ENCODE measurements around the gene P2RY8. TPM values are rescaled to one million over a fixed set of nuclear protein-coding genes. Genes with fewer than 3 reads are reported as not detected.
"Not testable (repeated sequence)": the region's sequence is repeated elsewhere in the genome, so short reads cannot be mapped to it uniquely, and the experiment has no call there.

Gene P2RY8
- total RNA-seq, 2 experiments from 2014 or later = 62.9 to 65.5 TPM

DNA sequence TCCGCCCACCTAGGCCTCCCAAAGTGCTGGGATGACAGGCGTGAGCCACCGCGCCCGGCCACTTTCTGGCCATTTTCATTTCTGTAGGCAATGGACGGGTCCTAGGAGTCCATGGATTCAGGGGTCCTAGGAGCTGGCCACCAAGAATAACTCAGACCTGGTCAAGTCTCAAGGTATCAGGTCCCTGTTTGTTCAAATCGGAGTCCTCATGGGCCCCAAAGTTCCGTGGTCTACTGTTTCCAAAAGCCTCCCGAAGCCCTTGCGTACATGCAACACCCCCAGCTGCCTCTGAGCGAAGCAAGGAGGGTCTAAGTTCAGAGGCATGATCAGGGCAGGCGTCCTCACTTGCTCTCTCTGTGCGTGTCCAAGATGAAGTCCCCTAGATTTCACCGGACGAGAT lies 30.1 kb downstream of the P2RY8 start:
- ATAC-seq (no peak), DNase-seq (no peak)
- H3K9me3 Mint-ChIP-seq (ENCODE audit: insufficient read depth) = no peaks in the 10 kb centered on the region
- H3K4me1 Mint-ChIP-seq (ENCODE audit: low read depth) = peaks cover 39% of the 10 kb centered on the region
- ChIA-PET POLR2A (no interaction called here), CTCF (no interaction called here)
- no peak overlapping the region for H3K4me3 Mint-ChIP-seq
- H3K36me3 Mint-ChIP-seq (ENCODE audit: low read depth) = peaks cover 50% of the 10 kb centered on the region
- H3K27ac Mint-ChIP-seq = no peak overlapping the region
- H3K27me3 Mint-ChIP-seq (ENCODE audit: low read depth) = no peaks in the 10 kb centered on the region

DNA sequence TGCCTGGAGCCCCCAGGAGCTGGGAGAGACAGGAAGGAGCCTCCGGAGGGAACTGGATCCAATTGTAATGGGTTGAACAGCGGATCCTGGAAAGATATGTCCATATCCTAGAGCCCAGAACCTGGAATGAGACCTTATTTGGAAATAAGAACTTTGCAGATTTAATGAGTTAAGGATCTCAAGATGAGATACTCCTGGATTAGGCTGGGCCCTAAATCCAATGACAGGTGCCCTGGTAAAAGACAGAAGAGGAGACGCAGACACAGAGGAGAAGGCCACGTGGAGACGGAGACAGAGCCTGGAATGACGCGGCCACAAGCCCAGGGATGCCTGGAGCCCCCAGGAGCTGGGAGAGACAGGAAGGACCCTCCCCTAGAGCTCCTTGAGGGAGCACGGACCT lies 34.1 kb downstream of the P2RY8 start:
- H3K4me3 Mint-ChIP-seq = no peak overlapping the region
- H3K27ac Mint-ChIP-seq = peak overlapping the region; percentile 40
- H3K4me1 Mint-ChIP-seq (ENCODE audit: low read depth) = peaks cover 38% of the 10 kb centered on the region
- no peak for ATAC-seq
- peak; percentile 9 for DNase-seq
- ChIA-PET POLR2A (no interaction called here), CTCF (no interaction called here)
- no peaks in the 10 kb centered on the region for H3K27me3 Mint-ChIP-seq (ENCODE audit: low read depth)
- H3K9me3 Mint-ChIP-seq (ENCODE audit: insufficient read depth) = no peaks in the 10 kb centered on the region
- H3K36me3 Mint-ChIP-seq (ENCODE audit: low read depth) = peaks cover 45% of the 10 kb centered on the region

DNA sequence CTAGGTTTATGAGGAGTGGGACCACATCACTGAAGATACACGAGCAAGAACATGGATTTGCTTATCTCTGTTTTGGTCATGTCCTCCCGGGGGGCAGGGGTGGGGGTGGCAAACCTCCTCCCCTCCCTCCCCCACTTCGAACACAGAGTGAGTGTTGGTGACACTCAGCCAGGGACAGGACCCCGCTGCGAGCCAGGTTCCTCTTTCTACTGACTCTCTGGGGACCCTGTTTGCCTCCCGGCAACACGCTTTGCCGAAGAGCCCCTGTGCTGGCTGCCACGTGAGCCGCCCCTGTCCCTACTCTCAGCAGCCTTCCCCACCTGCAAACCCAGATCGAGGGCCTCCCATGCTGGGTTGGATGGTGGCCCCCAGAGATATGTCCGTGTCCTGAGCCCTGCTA lies 34.7 kb downstream of the P2RY8 start:
- Mint-ChIP-seq H3K4me1 (ENCODE audit: low read depth) (peaks cover 42% of the 10 kb centered on the region), H3K9me3 (ENCODE audit: insufficient read depth) (no peaks in the 10 kb centered on the region), H3K27ac (peak overlapping the region; percentile 40), H3K36me3 (ENCODE audit: low read depth) (peaks cover 42% of the 10 kb centered on the region), H3K4me3 (no peak overlapping the region), H3K27me3 (ENCODE audit: low read depth) (no peaks in the 10 kb centered on the region)
- DNase-seq = peak; percentile 13
- ChIA-PET POLR2A (no interaction called here), CTCF (no interaction called here)
- no peak for ATAC-seq

DNA sequence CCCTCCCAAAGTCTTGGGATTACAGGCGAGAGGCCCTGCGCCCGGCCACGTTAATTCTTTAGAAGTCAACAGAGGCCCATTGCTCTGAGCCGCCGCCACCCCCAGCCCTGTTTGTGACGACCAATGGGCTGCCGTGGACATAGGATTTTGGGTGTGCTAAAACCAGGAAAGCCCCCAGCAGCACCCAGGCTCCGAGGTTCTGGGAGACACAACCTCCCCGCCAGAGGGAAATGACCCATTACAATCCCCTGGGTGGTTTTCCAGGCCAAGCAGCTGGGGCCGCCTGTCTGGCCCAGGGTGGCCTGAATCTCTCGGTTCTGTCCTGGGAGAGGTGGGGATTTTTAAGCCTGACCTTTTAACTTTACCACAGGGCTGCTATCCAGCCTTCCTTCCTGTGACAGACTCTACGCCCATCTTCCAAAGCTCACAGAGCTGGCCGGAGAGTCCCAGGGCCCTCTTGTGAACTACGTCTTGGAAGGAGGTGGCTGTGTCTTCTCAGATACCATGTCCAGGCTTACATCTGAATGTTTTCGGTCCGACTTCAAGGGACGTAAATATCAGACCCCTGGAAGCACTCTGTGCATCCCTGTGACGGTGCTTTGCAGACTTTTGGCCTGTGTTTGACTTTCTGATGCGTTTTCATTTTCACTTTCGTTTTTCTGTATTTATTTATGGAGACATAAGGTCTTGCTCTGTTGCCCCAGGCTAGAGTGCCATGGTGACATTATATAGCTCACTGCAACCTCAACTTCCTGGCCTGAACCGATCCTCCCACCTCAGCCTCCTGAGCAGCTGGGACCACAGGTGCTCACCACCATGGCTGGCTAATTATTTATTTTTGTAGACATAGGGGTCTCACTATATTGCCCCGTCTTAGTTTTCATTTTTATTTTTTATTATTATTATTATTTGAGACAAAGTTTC lies 36.0 kb downstream of the P2RY8 start:
- no peaks in the 10 kb centered on the region for H3K9me3 Mint-ChIP-seq (ENCODE audit: insufficient read depth)
- ChIA-PET CTCF (no interaction called here), POLR2A (no interaction called here)
- DNase-seq (peak; percentile 63), ATAC-seq (peak; percentile 77)
- peaks cover 35% of the 10 kb centered on the region for H3K36me3 Mint-ChIP-seq (ENCODE audit: low read depth)
- peaks cover 43% of the 10 kb centered on the region for H3K4me1 Mint-ChIP-seq (ENCODE audit: low read depth)
- H3K27me3 Mint-ChIP-seq (ENCODE audit: low read depth) = no peaks in the 10 kb centered on the region
- no peak overlapping the region for H3K4me3 Mint-ChIP-seq
- peak overlapping the region; percentile 72 for H3K27ac Mint-ChIP-seq

DNA sequence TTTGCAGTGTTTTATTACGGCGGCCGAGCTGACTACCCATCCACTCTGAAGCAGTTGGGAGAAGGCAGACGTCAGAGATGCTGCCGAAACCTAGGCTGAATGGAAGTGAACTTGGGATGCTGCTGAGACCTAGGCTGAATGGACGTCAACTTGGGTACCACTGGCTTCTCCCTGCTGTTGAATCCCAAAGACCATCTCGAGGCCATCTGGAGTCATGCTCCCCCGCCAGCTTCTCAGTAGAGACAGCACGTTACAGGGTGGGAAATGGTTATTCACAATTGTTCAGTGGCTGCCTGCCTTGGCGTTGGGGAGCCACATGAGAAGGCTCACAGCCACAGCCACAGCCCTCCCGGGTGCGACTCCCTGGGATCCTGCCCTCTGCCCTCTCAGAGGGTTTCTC lies 40.9 kb downstream of the P2RY8 start:
- H3K27me3 Mint-ChIP-seq (ENCODE audit: low read depth) = no peaks in the 10 kb centered on the region
- peaks cover 21% of the 10 kb centered on the region for H3K36me3 Mint-ChIP-seq (ENCODE audit: low read depth)
- peaks cover 43% of the 10 kb centered on the region for H3K4me1 Mint-ChIP-seq (ENCODE audit: low read depth)
- ChIA-PET POLR2A (no interaction called here), CTCF (no interaction called here)
- ATAC-seq (no peak), DNase-seq (peak; percentile 17)
- no peak overlapping the region for H3K4me3 Mint-ChIP-seq
- peaks cover 5% of the 10 kb centered on the region for H3K9me3 Mint-ChIP-seq (ENCODE audit: insufficient read depth)
- H3K27ac Mint-ChIP-seq = no peak overlapping the region

DNA sequence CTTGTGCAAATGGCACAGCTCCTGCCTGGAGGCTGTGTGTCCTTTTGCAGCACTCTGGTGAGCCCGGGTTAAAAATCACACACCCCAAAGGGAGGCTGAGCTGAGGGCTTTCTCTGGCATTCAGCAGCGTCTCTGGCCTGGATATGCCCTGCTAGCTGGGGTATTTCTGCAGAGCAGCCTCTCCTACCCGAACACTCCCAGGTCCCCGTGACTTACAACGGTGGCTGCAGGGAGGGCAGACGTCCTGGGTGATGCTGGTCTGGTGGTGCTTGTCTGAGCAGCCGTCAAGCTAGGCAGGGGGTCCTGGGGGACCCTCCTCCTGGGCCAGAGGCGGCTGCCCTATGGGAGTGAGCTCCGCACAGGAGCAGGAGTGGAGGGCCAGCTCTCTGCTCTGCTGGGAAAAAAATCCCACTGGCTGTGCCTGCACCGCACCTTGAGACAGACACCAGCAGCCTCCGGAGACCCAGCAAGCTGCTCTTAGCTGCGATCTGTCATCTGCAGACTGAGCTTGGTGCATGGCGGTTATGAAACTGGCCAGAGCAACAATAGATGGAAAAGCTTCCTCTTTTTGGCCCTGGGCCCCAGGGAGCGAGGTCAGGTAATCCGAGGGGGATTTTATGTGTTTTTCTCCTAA lies 43.0 kb downstream of the P2RY8 start:
- CTCF ChIA-PET = no interaction called here
- H3K36me3 Mint-ChIP-seq (ENCODE audit: low read depth) = peaks cover 26% of the 10 kb centered on the region
- peak overlapping the region; percentile 39 for H3K27ac Mint-ChIP-seq
- H3K4me3 Mint-ChIP-seq = no peak overlapping the region
- ATAC-seq = peak; percentile 17
- H3K4me1 Mint-ChIP-seq (ENCODE audit: low read depth) = peaks cover 40% of the 10 kb centered on the region
- H3K9me3 Mint-ChIP-seq (ENCODE audit: insufficient read depth) = peaks cover 10% of the 10 kb centered on the region
- POLR2A ChIA-PET = no interaction called here
- no peaks in the 10 kb centered on the region for H3K27me3 Mint-ChIP-seq (ENCODE audit: low read depth)
- peak; percentile 21 for DNase-seq

DNA sequence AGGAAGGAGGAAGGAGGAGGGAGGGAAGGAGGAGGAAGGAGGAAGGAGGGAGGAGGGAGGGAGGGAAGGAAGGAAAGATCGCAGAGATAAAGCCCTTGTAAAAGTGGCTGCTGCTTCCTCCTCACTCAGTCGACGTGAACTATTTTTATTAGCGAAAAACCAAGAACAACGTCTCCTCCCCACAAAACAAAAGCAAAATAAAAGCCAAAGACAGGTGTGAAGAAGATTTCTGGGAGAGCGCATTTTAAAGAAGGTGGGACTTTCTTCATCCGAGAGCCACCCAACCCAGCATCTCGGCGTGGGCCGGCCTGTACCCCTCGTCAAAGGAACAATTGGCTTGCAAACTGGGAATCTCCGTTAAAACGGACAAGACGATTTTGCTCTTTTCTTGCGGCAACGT lies 43.6 kb downstream of the P2RY8 start:
- H3K27me3 Mint-ChIP-seq (ENCODE audit: low read depth) = no peaks in the 10 kb centered on the region
- ATAC-seq (no peak), DNase-seq (no peak)
- CTCF ChIA-PET = no interaction called here
- POLR2A ChIA-PET = no interaction called here
- peak overlapping the region; percentile 39 for H3K27ac Mint-ChIP-seq
- peaks cover 46% of the 10 kb centered on the region for H3K4me1 Mint-ChIP-seq (ENCODE audit: low read depth)
- no peak overlapping the region for H3K4me3 Mint-ChIP-seq
- H3K9me3 Mint-ChIP-seq (ENCODE audit: insufficient read depth) = peaks cover 11% of the 10 kb centered on the region
- H3K36me3 Mint-ChIP-seq (ENCODE audit: low read depth) = peaks cover 32% of the 10 kb centered on the region

DNA sequence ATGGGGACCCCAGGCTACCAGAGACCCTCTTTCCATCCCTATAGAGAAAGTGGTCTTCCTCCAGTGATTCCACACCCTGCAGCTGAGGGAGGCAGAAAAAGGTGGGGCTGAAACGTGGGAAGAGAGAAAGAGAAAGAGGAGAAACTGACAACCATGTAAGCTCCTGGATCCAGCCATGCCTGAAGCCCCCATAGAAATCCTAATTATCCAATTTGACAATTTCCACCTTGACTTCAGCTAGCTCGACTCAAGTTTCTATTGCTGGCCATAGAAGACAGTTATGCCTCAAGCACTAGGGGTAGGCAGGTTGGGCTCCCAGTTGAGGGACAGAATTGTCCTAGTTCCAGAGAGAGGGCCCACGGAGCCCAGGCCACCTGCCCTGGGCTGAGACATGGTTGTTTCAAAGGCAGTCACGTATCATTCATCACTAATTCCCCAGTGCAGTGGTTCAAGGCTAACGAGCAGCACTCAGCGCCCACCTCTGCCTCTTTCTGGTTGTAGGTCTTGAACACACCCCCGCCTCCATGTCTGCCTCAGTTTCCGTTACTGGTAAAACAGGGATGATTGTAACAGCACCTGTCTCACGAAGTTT lies 44.5 kb downstream of the P2RY8 start:
- peak overlapping the region; percentile 63 for H3K27ac Mint-ChIP-seq
- H3K4me1 Mint-ChIP-seq (ENCODE audit: low read depth) = peaks cover 44% of the 10 kb centered on the region
- DNase-seq (peak; percentile 20), ATAC-seq (peak; percentile 13)
- peaks cover 35% of the 10 kb centered on the region for H3K36me3 Mint-ChIP-seq (ENCODE audit: low read depth)
- no peak overlapping the region for H3K4me3 Mint-ChIP-seq
- POLR2A ChIA-PET = no interaction called here
- CTCF ChIA-PET = no interaction called here
- peaks cover 11% of the 10 kb centered on the region for H3K9me3 Mint-ChIP-seq (ENCODE audit: insufficient read depth)
- no peaks in the 10 kb centered on the region for H3K27me3 Mint-ChIP-seq (ENCODE audit: low read depth)

DNA sequence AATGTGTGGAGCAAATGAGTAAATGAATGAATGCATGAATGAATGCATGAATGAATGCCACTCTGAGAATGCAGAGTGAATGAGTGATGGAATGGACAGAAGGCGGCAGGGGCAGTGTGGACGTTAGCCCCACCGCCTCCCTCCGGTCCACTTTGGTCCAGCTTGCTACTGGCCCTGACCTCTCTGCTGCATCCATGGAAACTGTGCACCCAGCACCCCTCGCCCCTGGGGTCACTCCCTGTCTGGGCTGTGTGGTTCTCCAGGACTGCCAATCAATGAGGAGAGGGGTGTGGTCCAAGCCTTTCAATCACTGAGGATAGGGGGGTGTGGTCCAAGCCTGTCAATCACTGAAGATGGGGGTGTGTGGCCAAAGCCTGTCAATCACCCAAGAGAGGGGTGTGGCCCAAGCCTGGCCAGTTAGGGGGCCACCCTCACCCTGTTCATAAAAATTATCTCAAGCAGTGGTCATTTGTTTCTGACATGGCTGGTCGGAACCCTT lies 45.1 kb downstream of the P2RY8 start:
- no peak overlapping the region for H3K4me3 Mint-ChIP-seq
- H3K27ac Mint-ChIP-seq = peak overlapping the region; percentile 63
- H3K27me3 Mint-ChIP-seq (ENCODE audit: low read depth) = no peaks in the 10 kb centered on the region

DNA sequence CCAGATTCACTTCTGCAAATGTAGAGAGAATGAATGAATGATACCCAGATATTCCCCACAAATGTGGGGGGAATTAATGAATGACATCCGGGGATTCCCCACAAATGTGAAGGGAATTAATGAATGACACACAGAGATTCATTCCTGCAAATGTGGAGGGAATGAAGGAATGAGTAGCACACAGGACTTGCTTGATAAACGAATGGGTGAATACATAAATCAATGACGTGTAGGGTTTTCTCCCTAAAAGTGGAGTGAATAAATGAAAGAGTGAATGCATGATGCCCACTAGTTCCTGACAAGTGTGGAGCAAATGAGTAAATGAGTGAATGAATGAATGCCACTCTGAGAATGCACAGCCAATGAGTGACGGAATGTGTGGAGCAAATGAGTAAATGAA lies 45.7 kb downstream of the P2RY8 start:
- H3K4me3 Mint-ChIP-seq; ATAC-seq; H3K27me3 Mint-ChIP-seq (ENCODE audit: low read depth); POLR2A ChIA-PET; CTCF ChIA-PET: not testable (repeated sequence)
- H3K4me1 Mint-ChIP-seq (ENCODE audit: low read depth) = peaks cover 51% of the 10 kb centered on the region
- H3K36me3 Mint-ChIP-seq (ENCODE audit: low read depth) = peaks cover 45% of the 10 kb centered on the region
- peak; percentile 4 for DNase-seq
- H3K9me3 Mint-ChIP-seq (ENCODE audit: insufficient read depth) = peaks cover 11% of the 10 kb centered on the region
- peak overlapping the region; percentile 63 for H3K27ac Mint-ChIP-seq

More for the DNA sequence above, 45.1 kb downstream of the P2RY8 start:
- DNase-seq = peak; percentile 86
- ChIA-PET POLR2A (no interaction called here), CTCF (no interaction called here)
- peaks cover 41% of the 10 kb centered on the region for H3K36me3 Mint-ChIP-seq (ENCODE audit: low read depth)
- peaks cover 11% of the 10 kb centered on the region for H3K9me3 Mint-ChIP-seq (ENCODE audit: insufficient read depth)
- ATAC-seq = peak; percentile 88
- H3K4me1 Mint-ChIP-seq (ENCODE audit: low read depth) = peaks cover 50% of the 10 kb centered on the region

DNA sequence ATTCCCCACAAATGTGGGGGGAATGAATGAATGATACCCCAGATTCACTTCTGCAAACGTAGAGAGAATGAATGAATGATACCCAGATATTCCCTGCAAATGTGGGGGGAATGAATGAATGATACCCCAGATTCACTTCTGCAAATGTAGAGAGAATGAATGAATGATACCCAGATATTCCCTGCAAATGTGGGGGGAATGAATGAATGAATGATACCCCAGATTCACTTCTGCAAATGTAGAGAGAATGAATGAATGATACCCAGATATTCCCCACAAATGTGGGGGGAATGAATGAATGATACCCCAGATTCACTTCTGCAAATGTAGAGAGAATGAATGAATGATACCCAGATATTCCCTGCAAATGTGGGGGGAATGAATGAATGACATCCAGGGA lies 46.3 kb downstream of the P2RY8 start:
- POLR2A ChIA-PET = not testable (repeated sequence)

DNA sequence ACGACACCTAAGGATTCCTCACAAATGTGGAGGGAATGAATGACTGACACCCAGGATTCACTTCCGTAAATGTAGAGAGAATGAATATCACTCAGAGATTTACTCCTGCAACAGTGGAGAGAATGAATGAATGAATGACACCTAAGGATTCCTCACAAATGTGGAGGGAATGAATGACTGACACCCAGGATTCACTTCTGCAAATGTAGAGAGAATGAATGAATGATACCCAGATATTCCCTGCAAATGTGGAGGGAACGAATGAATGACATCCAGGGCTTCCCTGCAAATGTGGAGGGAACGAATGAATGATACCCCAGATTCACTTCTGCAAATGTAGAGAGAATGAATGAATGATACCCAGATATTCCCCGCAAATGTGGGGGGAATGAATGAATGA lies 47.6 kb downstream of the P2RY8 start:
- H3K9me3 Mint-ChIP-seq (ENCODE audit: insufficient read depth) = peaks cover 11% of the 10 kb centered on the region
- peaks cover 56% of the 10 kb centered on the region for H3K4me1 Mint-ChIP-seq (ENCODE audit: low read depth)
- POLR2A ChIA-PET; H3K4me3 Mint-ChIP-seq; CTCF ChIA-PET; DNase-seq; H3K27me3 Mint-ChIP-seq (ENCODE audit: low read depth); ATAC-seq: not testable (repeated sequence)
- peak overlapping the region; percentile 61 for H3K27ac Mint-ChIP-seq
- H3K36me3 Mint-ChIP-seq (ENCODE audit: low read depth) = peaks cover 55% of the 10 kb centered on the region

More for the DNA sequence above, 46.3 kb downstream of the P2RY8 start:
- H3K27me3 Mint-ChIP-seq (ENCODE audit: low read depth); ATAC-seq; DNase-seq; CTCF ChIA-PET; H3K4me3 Mint-ChIP-seq; H3K27ac Mint-ChIP-seq: not testable (repeated sequence)
- Mint-ChIP-seq H3K9me3 (ENCODE audit: insufficient read depth) (peaks cover 11% of the 10 kb centered on the region), H3K4me1 (ENCODE audit: low read depth) (peaks cover 49% of the 10 kb centered on the region), H3K36me3 (ENCODE audit: low read depth) (peaks cover 50% of the 10 kb centered on the region)
